Measurements from ENCODE around the gene MRPL39. TPM values are rescaled to one million over a fixed set of nuclear protein-coding genes. Genes with fewer than 3 reads are reported as not detected.

Gene MRPL39
- total and polyA plus RNA-seq, 3 donors from 2014 or later = 35.5 to 66.7 (median 48.8) TPM

- Histone ChIP-seq H3K9me3 (no peaks in the 10 kb centered on the region), H3K36me3 (ENCODE audit: low read depth, missing control alignments) (no peaks in the 10 kb centered on the region), H3K4me3 (peak overlapping the region; percentile 45 to 60), H3K4me1 (peaks cover 4% of the 10 kb centered on the region), H3K27ac (no peak overlapping the region), H3K27me3 (no peaks in the 10 kb centered on the region)
- 6 to 15% methylated on average over 39 to 68 of the region's 74 CpGs for WGBS, 2 donors
- intact Hi-C loops (cut with DNase I; ENCODE audit: low total_unique reads) = no loop called here
- no peak for TF ChIP-seq CTCF (IDR thresholded peaks at IDR 0.05)
- TF ChIP-seq POLR2A (IDR thresholded peaks at IDR 0.05) = no peak
- DNase-seq = peak; percentile 37
Measured at GRCh38 chr21:25561668-25562641, 45.3 kb downstream of the MRPL39 start.

GRCh38 chr21:25560891-25561290 is 46.4 kb downstream of the MRPL39 start:
- intact Hi-C loops (cut with DNase I; ENCODE audit: low total_unique reads) = no loop called here
- 44 to 63% methylated on average over 3 of the region's 3 CpGs for WGBS, 2 donors

GRCh38 chr21:25560271-25560685 is 47.0 kb downstream of the MRPL39 start:
- Histone ChIP-seq H3K36me3 (ENCODE audit: low read depth, missing control alignments) (no peaks in the 10 kb centered on the region), H3K4me3 (no peak overlapping the region), H3K27me3 (no peaks in the 10 kb centered on the region), H3K9me3 (no peaks in the 10 kb centered on the region), H3K27ac (no peak overlapping the region), H3K4me1 (peaks cover 4% of the 10 kb centered on the region)
- 81 to 86% methylated on average over 4 of the region's 4 CpGs for WGBS, 2 donors
- DNase-seq = no peak
- no peak for TF ChIP-seq CTCF (IDR thresholded peaks at IDR 0.05)
- TF ChIP-seq POLR2A (IDR thresholded peaks at IDR 0.05) = no peak
- intact Hi-C loops (cut with DNase I; ENCODE audit: low total_unique reads) = no loop called here

More at GRCh38 chr21:25560891-25561290, 46.4 kb downstream of the MRPL39 start:
- Histone ChIP-seq H3K27me3 (no peaks in the 10 kb centered on the region), H3K27ac (no peak overlapping the region), H3K36me3 (ENCODE audit: low read depth, missing control alignments) (no peaks in the 10 kb centered on the region), H3K4me1 (peaks cover 4% of the 10 kb centered on the region), H3K4me3 (no peak overlapping the region), H3K9me3 (no peaks in the 10 kb centered on the region)
- DNase-seq = no peak
- no peak for TF ChIP-seq CTCF (IDR thresholded peaks at IDR 0.05)

- H3K36me3 ChIP-seq (ENCODE audit: low read depth, missing control alignments) = no peaks in the 10 kb centered on the region
- H3K9me3 ChIP-seq = no peaks in the 10 kb centered on the region
- H3K27me3 ChIP-seq = no peaks in the 10 kb centered on the region
- intact Hi-C loops (cut with DNase I; ENCODE audit: low total_unique reads) = no loop called here
- no peak for TF ChIP-seq POLR2A (IDR thresholded peaks at IDR 0.05)
- no peak for TF ChIP-seq CTCF (IDR thresholded peaks at IDR 0.05)
- H3K4me3 ChIP-seq = no peak overlapping the region
- H3K27ac ChIP-seq = no peak overlapping the region
- WGBS, 2 donors = 77% methylated on average over 1 of the region's 1 CpG
- no peak for DNase-seq
- H3K4me1 ChIP-seq = peaks cover 4% of the 10 kb centered on the region
Measured at GRCh38 chr21:25559746-25560145, 47.5 kb downstream of the MRPL39 start.
